ENCODE results near the gene HINFP. TPM values are rescaled to one million over a fixed set of nuclear protein-coding genes. Genes with fewer than 3 reads are reported as not detected.

Gene HINFP
- total RNA-seq, 6 experiments from 2014 or later = 6.4 to 13.6 (median 10.7) TPM

DNA sequence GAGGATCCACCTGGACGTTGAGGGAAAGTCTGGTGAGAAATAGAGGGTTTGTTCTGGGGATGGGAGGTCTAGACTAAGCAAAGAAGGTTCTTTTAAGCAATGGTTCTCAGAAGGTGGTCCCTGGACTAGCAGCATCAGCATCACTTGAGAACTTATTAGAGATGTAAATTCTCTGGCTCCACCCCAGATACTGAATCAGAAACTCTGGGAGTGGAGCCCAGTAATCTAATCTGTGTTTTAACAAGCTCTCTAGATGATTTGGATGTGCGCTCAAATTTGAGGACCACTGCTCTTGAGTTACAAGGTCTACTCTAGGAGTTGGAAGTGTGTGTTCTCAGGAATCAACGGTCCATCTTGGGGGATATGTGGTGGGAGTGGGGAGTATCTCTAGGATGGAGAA lies 24.2 kb downstream of the HINFP start:
- Histone ChIP-seq H3K36me3 (no peaks in the 10 kb centered on the region), H3K9me3 (no peaks in the 10 kb centered on the region)

DNA sequence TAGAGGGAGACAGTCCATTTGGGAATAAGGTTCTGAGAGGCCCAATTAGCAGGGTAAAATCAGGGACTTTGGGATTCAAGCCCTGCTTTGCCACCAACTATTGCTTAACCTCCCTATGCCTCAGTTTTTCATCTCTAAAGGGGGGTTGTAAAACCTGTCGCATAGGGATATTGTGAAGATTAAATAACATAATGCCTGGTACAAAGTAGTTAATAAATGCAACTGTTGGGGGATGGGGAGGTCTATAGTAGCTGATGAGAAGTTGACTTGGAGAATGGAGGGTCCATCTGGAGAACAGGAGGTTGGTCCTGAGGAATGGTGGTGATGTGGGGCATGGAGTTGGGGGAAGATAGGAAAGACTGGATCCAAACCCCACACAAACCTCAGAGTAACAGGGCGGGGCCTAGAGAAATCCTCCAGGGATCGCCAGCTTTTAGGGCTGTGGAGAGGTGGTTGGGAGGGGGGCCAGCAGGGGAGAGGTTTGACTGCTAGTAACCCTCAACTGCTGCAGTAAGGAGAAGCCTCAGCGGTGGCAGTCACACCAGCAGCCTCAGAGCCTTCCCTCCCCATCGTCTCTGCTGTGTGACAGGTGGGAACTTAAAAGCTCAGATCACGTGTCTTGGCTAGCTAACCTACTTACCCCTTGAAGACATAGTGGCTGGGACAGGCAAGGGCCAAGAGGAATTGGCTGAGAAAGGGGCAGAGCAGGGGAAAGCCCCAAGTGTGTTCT lies 26.4 kb downstream of the HINFP start:
- 57% methylated on average over 2 of the region's 6 CpGs for WGBS (ENCODE audit: insufficient coverage, low coverage, low lambda C conversion rate, missing lambda C conversion rate)
- DNase-seq (no peak), ATAC-seq (no peak)
- no peak overlapping the region for H3K4me3 ChIP-seq
- intact Hi-C loops (cut with DNase I) = no loop called here
- H3K27me3 ChIP-seq = peaks cover 0 to 4% of the 10 kb centered on the region in 2 donors
- TF ChIP-seq, protein P1, sequence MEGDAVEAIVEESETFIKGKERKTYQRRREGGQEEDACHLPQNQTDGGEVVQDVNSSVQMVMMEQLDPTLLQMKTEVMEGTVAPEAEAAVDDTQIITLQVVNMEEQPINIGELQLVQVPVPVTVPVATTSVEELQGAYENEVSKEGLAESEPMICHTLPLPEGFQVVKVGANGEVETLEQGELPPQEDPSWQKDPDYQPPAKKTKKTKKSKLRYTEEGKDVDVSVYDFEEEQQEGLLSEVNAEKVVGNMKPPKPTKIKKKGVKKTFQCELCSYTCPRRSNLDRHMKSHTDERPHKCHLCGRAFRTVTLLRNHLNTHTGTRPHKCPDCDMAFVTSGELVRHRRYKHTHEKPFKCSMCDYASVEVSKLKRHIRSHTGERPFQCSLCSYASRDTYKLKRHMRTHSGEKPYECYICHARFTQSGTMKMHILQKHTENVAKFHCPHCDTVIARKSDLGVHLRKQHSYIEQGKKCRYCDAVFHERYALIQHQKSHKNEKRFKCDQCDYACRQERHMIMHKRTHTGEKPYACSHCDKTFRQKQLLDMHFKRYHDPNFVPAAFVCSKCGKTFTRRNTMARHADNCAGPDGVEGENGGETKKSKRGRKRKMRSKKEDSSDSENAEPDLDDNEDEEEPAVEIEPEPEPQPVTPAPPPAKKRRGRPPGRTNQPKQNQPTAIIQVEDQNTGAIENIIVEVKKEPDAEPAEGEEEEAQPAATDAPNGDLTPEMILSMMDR (IDR thresholded peaks at IDR 0.05) = no peak
- no peak for TF ChIP-seq POLR2A (IDR thresholded peaks at IDR 0.05)
- H3K4me1 ChIP-seq = peaks cover 0 to 8% (median 0%) of the 10 kb centered on the region in 4 donors
- no peak overlapping the region for H3K27ac ChIP-seq
- no peaks in the 10 kb centered on the region for H3K36me3 ChIP-seq
- H3K9me3 ChIP-seq = no peaks in the 10 kb centered on the region

More for the DNA sequence above, 24.2 kb downstream of the HINFP start:
- H3K4me1 ChIP-seq = peaks cover 0 to 8% (median 0%) of the 10 kb centered on the region in 4 donors
- no peak for TF ChIP-seq POLR2A (IDR thresholded peaks at IDR 0.05)
- TF ChIP-seq, protein P1 (IDR thresholded peaks at IDR 0.05) = no peak
- DNase-seq = no peak
- intact Hi-C loops (cut with DNase I) = no loop called here
- no peak overlapping the region for H3K4me3 ChIP-seq
- no peak overlapping the region for H3K27ac ChIP-seq
- no peak for ATAC-seq
- WGBS (ENCODE audit: insufficient coverage, low coverage, low lambda C conversion rate, missing lambda C conversion rate) = 43% methylated on average over 3 of the region's 3 CpGs
- peaks cover 0 to 4% of the 10 kb centered on the region in 2 donors for H3K27me3 ChIP-seq

DNA sequence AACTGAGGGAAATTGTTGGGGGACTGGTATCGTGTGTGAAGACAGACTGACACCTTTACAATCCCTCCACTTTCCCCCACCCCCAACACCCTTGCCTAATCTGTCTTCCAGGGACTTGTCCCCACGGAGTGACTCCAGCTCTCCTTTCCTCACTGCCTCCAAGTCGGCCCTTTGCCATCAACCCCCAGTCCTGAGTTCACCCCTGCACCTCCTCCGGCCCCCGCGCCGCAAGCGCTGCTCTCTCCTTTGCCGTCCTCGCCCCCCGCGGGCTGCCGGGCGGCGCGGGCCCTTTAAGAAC lies 27.3 kb downstream of the HINFP start:
- Histone ChIP-seq H3K4me3 (peak overlapping the region; percentile 53 to 64 (median 55)), H3K27ac (no peak overlapping the region)

DNA sequence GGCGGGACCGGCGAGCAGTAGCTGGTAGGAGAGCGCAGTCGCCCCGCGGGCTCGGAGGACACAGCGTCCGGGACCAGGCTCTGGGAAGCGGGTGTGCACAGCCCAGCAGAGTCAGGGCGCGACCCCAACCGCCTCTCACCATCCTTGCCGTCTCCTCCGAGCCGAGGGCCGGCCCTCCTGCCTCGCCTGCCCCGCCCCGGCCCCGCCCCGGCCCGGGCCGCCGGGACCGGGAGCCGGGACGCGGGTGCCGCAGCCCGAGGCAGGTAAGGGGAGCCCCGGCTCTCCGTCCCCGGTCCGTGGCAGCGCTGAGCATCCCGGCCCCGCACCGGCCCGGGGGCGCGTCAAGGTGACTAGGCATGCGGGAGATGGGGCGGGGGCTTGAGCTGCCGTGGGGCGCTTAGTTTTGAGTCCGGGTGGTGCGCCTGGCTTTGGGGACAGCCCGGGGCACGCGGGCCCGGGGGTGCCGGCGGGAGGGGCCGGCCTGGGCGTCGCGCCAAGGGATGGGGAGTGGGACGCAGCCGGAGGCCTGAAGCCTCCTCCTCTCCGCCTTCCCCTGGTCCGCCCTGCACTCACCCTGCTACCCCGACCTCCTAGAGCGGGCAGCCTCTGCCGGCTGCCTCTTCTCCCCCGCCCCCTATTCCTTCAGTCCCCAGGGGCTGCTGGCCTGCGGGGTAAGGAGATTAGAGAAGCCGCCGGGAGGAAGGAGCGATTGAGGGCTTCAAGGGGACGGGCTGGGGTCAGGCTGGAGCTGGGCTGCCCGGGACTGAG lies 27.8 kb downstream of the HINFP start, which contains the start of gene ABCG4:
Gene ABCG4 (plus strand): TSS at position 35 of the 768 bp plus-strand sequence. CDS start 914 bp downstream, outside the sequence.
- WGBS (ENCODE audit: insufficient coverage, low coverage, low lambda C conversion rate, missing lambda C conversion rate) = 5% methylated on average over 10 of the region's 73 CpGs
- ATAC-seq (peak; percentile 49 to 66 (median 59)), DNase-seq (no peak)
- TF ChIP-seq POLR2A (IDR thresholded peaks at IDR 0.05) = no peak
- TF ChIP-seq, protein P1 (IDR thresholded peaks at IDR 0.05) = no peak
- no peak within 1 kb of the TSS for H3K27ac ChIP-seq
- peak within 1 kb of the TSS; percentile 53 to 64 (median 55) for H3K4me3 ChIP-seq
- peaks cover 0 to 4% of the 10 kb centered on the region in 2 donors for H3K27me3 ChIP-seq
- peaks cover 0 to 8% (median 0%) of the 10 kb centered on the region in 4 donors for H3K4me1 ChIP-seq
- intact Hi-C loops (cut with DNase I) = no loop called here
- H3K9me3 ChIP-seq = no peaks in the 10 kb centered on the region
- H3K36me3 ChIP-seq = no peaks in the 10 kb centered on the region

More for the DNA sequence above, 27.3 kb downstream of the HINFP start:
- H3K9me3 ChIP-seq = no peaks in the 10 kb centered on the region
- DNase-seq (no peak), ATAC-seq (no peak)
- no peaks in the 10 kb centered on the region for H3K36me3 ChIP-seq
- peaks cover 0 to 8% (median 0%) of the 10 kb centered on the region in 4 donors for H3K4me1 ChIP-seq
- intact Hi-C loops (cut with DNase I) = no loop called here
- TF ChIP-seq POLR2A (IDR thresholded peaks at IDR 0.05) = no peak
- TF ChIP-seq, protein P1 (IDR thresholded peaks at IDR 0.05) = no peak
- peaks cover 0 to 4% of the 10 kb centered on the region in 2 donors for H3K27me3 ChIP-seq
- WGBS (ENCODE audit: insufficient coverage, low coverage, low lambda C conversion rate, missing lambda C conversion rate) = 3% methylated on average over 10 of the region's 16 CpGs

Measured in right lobe of liver (tissue), 6 donors.